ENCODE results near the gene SLC7A1.

The SLC7A1 gene

GRCh38 chr13:29507356-29507755 lies 88.1 kb downstream of the SLC7A1 start:
- DNase-seq, result no peak

GRCh38 chr13:29505950-29506349 lies 89.5 kb downstream of the SLC7A1 start:
- DNase-seq, result no peak

DNA sequence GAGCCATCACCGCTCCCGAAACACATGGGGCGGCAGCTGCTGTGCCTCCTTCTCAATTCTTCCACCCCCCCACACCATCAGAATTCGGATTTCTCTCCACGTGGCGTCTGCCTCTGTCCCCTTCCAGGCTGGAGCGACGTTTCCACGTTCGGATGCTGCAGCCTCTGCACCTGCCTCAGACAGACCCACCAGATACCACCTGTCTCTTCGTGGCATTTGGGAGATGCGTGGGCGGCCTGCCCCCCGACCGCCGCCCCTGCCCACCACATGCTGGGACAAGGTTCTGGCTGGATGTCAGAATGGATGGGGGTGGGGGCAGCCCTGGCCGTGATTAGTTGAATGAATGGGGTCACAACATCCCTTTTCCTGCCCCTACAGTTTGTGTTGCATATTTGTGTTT lies 90.0 kb downstream of the SLC7A1 start:
- DNase-seq, result no peak

GRCh38 chr13:29504691-29505090 lies 90.8 kb downstream of the SLC7A1 start:
- no peak for DNase-seq

GRCh38 chr13:29503041-29503837 lies 92.2 kb downstream of the SLC7A1 start:
- no peak for DNase-seq

GRCh38 chr13:29502391-29503008 lies 93.0 kb downstream of the SLC7A1 start:
- no peak for DNase-seq

GRCh38 chr13:29501674-29502073 lies 93.8 kb downstream of the SLC7A1 start:
- DNase-seq, result no peak

DNA sequence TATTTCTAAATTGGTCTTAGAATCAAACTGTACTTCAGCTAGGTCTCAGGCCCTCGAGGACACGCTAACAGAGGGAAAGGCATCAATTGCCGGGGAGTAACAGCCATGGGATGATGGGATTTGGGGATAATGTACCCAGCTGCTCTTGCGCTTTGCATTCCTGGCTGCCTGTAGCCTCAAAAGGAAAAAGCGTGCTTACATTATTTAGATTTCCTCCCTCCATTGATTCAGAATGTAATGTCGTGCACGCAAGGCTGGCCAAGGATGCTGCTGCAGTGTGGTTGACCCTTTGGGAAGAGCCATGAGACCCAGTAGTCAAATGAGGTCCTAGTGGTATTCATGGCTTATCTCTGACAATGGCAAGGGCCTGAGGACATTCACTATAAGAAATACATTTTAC lies 95.1 kb downstream of the SLC7A1 start:
- DNase-seq, result no peak

DNA sequence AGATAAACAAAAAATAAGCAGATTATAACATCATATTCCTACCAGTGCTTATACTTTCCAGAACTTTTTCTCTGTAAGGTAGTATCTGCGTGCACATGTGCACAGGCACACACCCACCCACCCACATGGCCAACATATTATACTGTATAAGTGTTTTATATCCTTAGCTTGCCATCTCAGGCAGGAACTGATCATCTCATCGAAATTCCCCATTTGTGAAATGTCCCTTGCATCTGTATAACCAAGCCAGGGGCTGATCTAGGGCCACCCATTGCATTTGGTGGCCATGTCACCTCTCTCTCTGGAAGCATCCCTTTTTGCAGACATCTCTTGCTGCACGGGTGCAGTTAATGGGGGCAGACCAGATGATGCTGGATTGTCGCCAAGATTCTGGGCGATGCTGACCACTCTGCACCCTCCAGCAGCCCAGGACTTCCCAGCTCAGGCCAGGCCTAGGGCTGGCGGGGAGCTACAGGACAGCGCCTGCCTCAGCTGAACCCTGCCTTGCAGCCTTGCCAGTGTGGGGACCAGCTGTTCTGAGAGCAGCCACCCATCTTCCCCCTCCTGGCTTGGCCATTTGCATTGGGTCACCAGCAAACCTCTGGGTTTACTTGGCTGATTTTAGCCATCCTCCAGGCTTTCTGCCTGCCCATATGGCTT lies 95.9 kb downstream of the SLC7A1 start:
- no peak for DNase-seq

GRCh38 chr13:29498426-29499040 lies 97.0 kb downstream of the SLC7A1 start:
- DNase-seq, result no peak

DNA sequence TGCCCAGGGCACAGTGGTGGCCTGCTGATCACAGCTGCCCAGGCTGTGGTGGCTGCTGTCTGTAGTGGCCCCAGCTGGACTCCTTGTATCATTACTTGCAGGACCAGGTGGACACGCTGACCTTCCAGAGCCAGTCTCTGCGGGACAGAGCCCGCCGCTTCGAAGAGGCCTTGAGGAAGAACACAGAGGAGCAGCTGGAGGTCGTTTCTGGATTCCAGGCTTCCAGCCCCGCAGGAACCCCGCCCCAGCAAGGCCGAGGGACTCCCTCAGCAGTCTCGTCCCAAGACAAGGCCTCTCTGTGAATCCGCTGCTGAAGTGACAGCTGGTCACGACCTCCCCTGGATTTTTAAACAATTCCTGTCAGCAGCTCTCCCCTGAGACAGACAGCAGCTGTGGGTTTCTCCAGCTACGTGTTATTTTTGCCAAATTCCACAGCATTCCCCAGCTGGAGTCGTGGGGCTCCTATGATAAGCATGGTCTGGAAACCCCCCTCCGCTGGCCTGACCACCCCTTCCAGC lies 98.3 kb downstream of the SLC7A1 start:
- DNase-seq, result no peak

- DNase-seq, result peak; percentile 76
Observed at GRCh38 chr13:29496241-29496712, 99.2 kb downstream of the SLC7A1 start.

DNA sequence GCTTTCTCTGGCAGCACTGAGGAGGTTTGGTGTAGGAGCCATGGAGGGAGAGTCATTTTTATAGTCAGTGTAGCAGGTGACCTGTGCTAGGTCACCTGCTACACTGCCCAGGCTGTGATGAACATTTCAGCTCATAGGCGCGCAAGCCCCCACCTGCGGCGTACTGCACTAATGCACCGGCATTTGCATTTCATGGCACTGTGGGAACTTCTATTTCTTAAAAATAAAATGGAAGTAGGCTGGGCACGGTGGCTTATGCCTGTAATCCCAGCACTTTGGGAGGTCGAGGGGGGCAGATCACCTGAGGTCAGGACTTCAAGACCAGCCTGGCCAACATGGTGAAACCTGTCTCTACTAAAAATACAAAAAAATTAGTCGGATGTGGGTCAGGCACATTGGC lies 101.0 kb downstream of the SLC7A1 start:
- DNase-seq, result no peak

DNA sequence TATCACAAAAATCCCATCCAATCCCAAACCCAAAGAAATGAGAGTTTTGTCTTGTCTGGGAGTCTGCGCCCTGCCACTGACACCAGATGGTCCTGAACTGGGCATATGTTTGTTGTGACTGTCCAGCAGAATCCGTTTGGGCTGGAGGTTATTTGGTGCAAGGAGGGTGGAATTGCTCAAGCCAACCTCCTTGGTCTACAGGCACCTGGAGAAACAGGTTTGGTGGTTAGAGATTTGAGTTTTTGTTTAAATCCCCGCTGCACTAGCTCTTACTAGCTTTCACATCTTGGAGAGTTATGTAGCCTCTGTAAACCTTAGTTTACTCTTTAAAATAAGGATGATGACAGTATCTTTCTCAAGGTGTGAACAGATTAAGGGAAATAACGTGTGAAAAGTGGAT lies 101.7 kb downstream of the SLC7A1 start:
- no peak for DNase-seq

DNA sequence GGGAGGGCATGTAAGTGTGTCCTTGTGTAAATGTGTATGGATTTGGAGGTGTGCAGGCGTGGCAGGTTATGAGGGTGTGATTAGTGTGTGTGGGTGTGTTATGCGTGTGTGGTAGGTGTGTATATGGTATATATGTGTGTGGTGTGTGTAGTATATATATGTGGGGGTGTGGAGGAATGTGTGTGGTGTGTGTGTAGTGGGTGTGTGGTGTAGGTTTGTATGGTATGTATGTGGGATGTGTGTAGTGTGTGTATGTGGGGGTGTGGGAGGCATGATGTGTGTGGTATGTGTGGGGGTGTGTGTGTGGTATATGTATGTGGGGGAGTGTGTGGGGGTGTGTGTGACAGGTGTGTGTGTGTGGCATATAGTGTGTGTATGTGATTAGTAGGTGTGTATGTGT lies 104.2 kb downstream of the SLC7A1 start:
- no peak for DNase-seq

DNA sequence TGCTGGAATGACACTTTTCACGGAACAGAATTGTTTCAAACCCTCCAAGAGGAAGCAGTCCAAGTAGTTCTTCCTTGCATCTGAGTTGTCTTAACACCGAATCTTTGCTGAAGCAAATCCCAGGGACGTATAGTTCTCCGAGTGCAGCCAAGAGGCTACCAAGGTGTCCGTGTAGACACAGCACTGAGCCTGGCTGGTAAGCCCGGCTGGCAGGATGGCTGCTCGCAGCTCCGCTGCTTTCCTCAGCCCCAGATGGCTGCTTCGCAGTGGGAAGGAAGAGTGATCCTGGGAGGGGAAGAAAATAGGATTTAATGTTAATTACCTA lies 105.0 kb downstream of the SLC7A1 start:
- DNase-seq, result no peak

GRCh38 chr13:29489650-29490560 lies 105.6 kb downstream of the SLC7A1 start:
- DNase-seq, result no peak

GRCh38 chr13:29487466-29488454 lies 107.7 kb downstream of the SLC7A1 start:
- no peak for DNase-seq

DNA sequence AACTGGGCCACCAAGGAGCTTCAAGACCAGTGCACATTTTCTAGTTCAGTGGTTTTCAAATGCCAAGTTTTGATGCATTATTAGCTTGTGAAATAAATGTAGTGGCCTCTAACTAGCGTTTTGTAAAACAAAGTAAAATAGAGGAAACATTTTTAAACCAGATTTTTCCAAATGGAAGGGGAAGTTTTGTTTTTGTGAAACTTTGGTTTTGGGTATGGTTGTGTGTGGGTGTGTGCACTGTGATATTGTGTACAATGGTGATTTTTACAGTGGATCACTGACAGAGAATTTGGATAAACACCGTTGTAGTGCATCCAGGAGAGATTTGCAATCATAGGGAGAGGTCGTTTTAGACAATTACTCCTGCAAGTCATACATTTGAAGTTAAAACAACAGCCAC lies 108.9 kb downstream of the SLC7A1 start:
- no peak for DNase-seq

DNA sequence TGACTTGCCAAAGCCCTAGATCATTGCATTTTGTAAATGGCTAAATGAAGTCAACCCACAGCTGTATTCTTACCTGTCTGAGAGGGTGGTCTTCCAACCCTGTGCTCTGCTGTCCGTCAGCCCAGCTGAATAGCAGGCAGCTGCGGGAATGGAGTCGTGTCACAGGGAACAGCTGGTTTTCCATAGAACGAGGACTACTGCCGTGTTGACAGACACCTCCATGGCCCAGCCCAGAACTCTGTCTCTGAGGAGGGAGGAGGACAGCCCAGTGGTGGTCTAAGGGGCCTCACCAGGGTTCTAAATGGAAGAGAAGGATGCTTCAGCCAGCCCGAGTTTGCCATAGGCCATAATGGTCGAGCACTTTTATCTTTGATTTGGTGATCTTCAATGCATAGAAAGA lies 110.7 kb downstream of the SLC7A1 start:
- no peak for DNase-seq

- no peak for DNase-seq
Observed at GRCh38 chr13:29484236-29484635, 111.3 kb downstream of the SLC7A1 start.
